ENCODE results near the gene KEL.

GRCh38 chr7:142960955-142961512, 1.1 kb downstream of the KEL start:
- TF ChIP-seq MAX (IDR thresholded peaks at IDR 0.05) (no peak), GABPA (IDR thresholded peaks at IDR 0.05 in 1 of 2, conservative IDR thresholded peaks at IDR 0.05 in 1 of 2) (no peak), CTCF (IDR thresholded peaks at IDR 0.05; ENCODE audit: low read depth, low read length, missing input control) (no peak), TAF1 (conservative IDR thresholded peaks at IDR 0.05) (no peak)

All from liver (tissue), 3 donors.